Stimulated activated CD4-positive, alpha-beta T cell treated with anti-CD3 and anti-CD28 coated beads, Interleukin-2, amount 100 ng/mL, for 4 hours (primary cell): Measurements from ENCODE around the gene NLGN3.
"Not testable (repeated sequence)": the region's sequence is repeated elsewhere in the genome, so short reads cannot be mapped to it uniquely, and the experiment has no call there.

Experiments used
- DNase-seq: peaks from one replicate; pipeline ENCODE4 v3.0.0-alpha.2; 2020; ENCODE audit warnings: low read depth

NLGN3 gene

DNA sequence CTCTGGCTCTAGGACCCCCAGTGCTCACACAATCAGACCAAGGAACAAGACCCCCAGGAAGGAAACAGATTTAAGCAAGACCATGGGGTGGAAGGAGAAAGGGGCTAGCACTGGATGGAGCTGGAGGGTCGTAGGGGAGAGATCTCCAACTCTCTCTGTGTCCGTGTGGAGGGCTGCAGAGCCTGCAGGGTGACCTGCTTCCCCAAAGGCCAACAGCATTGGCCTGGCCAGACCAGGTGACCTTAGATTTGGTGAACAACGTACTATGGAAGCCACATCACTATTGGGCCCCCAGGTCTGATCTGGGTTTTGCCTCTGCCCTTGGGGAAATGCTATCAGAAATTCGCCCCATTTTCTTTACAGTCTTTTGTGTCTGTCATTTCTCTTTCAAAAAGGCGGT lies 26.0 kb downstream of the NLGN3 start:
- DNase-seq, result no peak

- no peak for DNase-seq
Measured at GRCh38 chrX:71171110-71171801, 26.6 kb downstream of the NLGN3 start.

GRCh38 chrX:71173440-71173839 lies 28.8 kb downstream of the NLGN3 start:
- no peak for DNase-seq

GRCh38 chrX:71174795-71175194 lies 30.2 kb downstream of the NLGN3 start:
- DNase-seq, result no peak

DNA sequence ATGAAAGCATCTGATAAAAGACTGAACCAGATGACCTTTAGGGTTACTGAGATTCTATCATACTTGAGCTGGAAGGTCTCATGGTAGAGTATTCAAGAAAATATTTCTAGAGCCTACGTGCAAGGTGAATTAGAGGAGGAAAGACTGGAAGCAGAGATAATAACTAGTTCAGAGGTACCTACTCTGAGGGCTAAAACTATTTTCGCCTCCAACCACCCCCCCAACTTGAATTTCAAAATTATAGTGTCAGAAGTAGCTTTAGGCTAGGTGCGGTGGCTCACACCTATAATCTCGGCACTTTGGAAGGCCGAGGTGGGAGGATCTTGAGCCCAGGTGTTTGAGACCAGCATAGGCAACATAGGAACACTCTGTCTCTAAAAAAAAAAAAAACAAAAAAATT lies 30.9 kb downstream of the NLGN3 start:
- no peak for DNase-seq

DNA sequence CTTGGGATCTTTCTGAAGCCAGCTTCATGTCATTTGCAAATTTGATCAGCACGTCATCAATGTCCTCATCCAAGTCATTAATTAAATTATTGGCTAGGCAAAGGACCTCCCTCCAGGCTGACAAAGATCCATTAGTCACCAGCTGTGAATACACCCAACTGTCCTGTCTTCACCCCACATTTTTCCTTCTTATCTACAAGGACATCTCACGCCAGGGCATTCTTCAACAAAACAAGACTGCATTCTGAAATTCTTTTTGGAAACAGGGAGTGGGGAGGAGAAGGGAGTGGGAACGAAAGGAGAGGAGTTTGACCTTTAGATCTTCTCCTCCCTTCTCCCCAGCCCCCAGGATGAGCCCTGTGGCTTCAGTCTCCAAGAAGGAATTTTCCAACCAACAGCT lies 32.7 kb downstream of the NLGN3 start:
- DNase-seq, result no peak

DNA sequence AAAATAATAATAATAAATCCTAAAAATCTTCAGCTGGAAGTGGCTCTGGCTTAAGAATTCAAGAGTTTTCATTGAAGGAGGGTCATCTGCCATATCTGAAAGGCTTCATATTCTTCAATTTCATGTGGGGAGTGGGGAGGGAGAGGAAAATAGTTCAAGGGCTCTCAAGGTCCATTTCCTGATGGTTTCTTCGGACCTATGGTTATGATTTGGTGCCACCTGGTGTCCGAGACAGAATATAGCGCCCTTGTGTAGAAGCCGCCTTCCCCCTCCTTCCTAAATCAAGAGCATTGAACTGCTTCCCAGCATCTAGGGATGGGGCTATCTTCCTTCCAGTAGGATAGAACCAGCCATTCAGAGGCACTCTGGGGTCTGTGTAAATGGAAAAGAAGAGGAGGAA lies 34.3 kb downstream of the NLGN3 start:
- peak; percentile 24 for DNase-seq

- DNase-seq, result not testable (repeated sequence)
Measured at GRCh38 chrX:71180579-71181265, 36.1 kb downstream of the NLGN3 start.

- peak; percentile 27 for DNase-seq
Measured at GRCh38 chrX:71181558-71181909, 36.9 kb downstream of the NLGN3 start.

- peak; percentile 77 for DNase-seq
Measured at GRCh38 chrX:71181910-71182799, 37.5 kb downstream of the NLGN3 start.

GRCh38 chrX:71182871-71183270 lies 38.2 kb downstream of the NLGN3 start:
- no peak for DNase-seq

GRCh38 chrX:71183341-71183740 lies 38.7 kb downstream of the NLGN3 start:
- no peak for DNase-seq

GRCh38 chrX:71184092-71184491 lies 39.5 kb downstream of the NLGN3 start:
- no peak for DNase-seq

GRCh38 chrX:71184803-71185495 lies 40.3 kb downstream of the NLGN3 start:
- DNase-seq, result no peak

DNA sequence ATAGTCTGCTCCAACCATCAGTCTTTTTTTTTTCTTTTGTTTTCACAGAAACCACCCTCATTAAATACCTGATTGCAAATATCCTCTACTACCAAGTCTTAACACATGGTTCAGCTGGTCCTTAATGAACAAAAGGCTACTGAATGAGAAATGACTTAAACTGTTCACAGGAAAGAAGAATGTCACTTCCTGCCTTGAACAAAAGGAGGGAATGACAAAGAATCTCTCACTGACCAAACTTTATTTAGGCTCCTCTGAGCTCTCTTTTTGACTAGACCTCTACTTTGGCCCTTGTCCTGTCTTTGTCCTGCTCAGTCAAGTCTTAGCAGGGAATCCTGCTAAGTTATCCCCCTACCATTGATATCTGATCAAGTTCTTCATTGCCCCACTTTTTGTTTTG lies 46.6 kb downstream of the NLGN3 start:
- DNase-seq, result no peak

- no peak for DNase-seq
Measured at GRCh38 chrX:71195964-71196649, 51.5 kb downstream of the NLGN3 start.

DNA sequence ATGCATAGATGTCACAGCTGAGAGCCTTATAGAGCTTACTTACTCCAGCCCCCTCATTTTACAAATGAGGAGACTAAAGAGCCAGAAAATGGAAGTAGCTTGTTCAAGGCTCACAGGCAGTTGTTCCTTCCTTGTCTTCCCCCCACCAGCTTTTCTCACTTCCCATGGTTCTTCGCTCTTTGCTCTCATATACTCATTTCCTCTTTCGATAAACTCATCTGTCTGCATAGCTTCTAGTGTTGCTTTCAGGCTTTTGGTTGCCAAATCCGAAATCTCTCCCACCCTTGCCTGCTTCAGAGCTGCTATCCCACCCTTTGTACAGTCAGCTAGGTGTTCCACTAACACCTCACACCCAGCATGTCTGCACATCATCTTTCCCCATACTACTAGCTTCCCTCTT lies 53.4 kb downstream of the NLGN3 start:
- DNase-seq, result no peak

DNA sequence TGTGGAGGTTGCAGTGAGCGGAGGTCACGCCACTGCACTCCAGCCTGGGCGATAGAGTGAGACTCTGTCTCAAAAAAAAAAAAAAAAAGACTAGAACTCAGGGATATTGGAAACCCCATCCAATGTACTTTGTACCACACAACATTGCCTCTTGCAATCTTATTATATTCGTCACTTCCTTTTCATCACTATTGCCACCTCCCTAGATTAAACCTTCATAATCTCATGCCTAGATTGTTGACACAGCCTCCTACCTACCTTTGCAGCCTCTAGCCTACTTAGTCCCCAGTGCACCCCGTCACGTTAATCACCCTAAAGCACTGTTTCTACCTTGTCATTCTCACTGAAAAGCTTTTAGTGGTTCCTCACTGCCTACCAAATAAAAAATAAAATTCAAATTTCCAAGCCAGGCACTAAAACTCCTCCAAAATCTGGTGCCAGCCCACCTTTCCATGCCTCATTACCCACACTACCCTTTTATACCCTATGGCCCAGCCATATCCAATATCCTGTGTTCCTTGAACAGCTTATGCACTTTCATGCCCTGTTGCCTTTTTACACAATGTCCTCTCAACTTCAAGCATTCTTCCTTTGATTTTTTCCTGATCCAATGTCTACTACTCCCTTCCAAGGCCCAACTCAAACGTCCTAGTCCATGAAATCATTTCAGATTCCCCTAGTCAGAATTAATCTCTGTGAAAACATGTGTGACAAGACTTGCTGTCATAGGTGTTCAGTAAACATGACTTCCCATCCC lies 54.8 kb downstream of the NLGN3 start:
- DNase-seq, result no peak

GRCh38 chrX:71210816-71211215 lies 66.2 kb downstream of the NLGN3 start:
- no peak for DNase-seq

GRCh38 chrX:71212536-71212935 lies 67.9 kb downstream of the NLGN3 start:
- DNase-seq, result no peak

- DNase-seq, result no peak
Measured at GRCh38 chrX:71214152-71214551, 69.5 kb downstream of the NLGN3 start.
